ENCODE data around the gene SLCO4A1.

The SLCO4A1 gene

GRCh38 chr20:62702895-62703852 is 60.9 kb downstream of the SLCO4A1 start:
- peak; percentile 16 for DNase-seq

DNA sequence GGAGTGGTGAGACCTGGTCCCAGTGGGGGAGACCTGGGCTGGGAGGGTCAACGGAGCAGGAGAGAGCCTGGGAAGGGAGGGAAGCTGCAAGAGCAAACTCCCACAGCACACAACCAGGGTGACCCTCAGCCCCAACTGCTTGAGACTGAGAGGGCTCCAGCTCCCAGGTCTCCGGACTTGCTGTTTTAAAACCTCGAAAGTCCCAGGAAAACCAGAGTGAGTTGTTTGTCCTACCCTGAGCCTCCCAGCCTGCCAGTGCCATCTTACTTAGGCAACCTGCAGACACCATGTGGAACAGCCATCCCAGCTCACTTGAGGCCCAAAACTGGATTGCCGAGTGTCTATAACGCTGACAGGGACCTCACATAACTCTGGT is 61.5 kb downstream of the SLCO4A1 start:
- DNase-seq = no peak

DNA sequence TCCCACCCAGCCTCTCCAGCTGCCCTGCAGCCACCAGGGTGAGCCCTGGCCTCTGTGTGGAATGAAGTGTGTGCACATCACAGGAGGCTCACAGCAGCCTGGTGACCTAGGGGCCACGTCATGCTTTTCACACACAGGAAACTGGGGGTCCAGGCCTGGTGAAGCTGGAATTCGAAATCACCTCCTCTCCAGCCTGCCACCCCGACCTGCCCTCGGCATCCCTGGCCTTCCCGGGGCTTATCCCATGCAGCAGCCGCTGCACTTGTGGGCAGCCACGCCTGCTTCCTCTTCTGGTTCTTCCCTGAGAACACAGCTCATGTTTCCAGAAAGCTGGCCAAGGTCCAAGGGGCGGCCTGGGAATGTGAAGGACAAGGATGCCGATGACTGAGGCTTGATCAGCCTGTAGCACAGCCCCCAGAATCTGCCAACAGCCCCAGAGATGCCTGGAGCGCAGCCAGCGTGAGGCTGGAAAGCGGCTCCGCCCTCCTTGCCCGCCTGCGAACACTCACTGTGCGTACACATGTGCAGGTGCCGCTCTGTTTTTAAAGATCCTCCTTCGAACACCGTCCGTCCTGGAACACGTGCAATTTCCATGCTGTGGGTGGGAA is 62.1 kb downstream of the SLCO4A1 start:
- no peak for DNase-seq

GRCh38 chr20:62705627-62706026 is 63.3 kb downstream of the SLCO4A1 start:
- peak; percentile 2 for DNase-seq

DNA sequence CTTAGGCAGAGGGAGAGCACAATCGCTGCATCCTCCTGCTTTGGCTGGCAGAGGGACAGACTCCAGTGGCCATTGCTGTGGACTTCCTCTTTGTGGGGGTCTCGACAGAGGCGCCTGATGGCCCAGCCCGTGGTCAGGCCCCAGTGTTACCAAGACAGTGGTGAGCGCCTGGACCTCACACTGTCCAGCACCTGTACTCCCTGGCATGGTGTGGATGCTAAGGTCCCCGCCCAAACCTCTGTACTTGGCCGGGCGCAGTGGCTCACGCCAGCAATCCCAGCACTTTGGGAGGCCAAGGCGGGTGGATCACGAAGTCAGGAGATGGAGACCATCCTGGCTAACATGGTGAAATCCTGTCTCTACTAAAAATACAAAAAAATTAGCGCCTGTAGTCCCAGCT is 64.0 kb downstream of the SLCO4A1 start:
- no peak for DNase-seq

DNA sequence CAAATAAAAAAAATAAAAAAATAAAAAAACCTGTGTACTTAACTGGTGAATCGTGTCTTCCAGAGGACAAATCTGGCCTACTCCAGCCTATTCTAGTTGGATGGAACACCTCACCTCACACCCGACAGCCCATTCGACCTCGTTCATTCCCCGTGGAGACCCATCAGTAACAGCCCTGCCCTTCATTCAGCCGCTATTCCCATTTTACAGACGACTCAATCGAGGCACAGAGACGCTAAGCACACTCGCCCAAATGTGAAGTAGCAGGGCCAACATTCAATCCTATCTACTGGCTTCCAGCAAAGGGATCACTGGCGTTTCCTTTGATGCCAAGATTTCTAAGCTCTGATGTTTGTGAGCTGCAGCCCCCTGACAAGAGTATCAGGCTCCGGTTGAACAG is 64.6 kb downstream of the SLCO4A1 start:
- DNase-seq = no peak

GRCh38 chr20:62707276-62707920 is 65.1 kb downstream of the SLCO4A1 start:
- DNase-seq = peak; percentile 33

DNA sequence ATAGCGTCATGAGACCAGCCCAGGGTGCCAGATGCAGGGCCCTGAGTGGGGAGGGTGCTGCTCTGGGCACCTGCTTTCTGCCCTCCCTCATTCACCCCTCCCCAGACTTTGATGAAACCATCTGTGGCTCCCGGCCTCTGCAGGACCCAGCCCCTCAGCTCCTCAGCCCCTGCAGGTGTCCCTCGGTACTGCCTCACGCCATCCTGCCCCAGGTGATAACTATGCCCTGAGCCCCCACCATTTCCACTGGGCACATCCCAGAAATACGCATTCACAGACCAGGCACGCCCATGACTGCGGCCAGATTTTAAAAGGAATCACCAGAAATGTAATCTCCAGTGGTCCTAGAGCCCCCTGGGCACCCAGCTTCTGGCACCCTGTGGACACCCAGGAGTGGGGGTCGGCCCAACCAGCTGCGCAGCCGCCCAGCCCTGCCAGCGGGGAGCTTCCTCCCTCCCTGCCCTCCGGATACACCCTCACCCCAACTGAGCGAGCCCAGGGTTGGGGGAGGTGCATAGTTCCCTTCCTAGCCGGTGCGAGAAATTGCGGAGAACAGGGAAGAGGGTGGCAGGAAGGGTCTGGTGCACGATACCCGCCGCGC is 65.7 kb downstream of the SLCO4A1 start:
- peak; percentile 65 for DNase-seq

GRCh38 chr20:62708591-62709536 is 66.6 kb downstream of the SLCO4A1 start, which contains the start of gene NTSR1:
TSS of gene NTSR1 (plus strand) at chr20:62708836. CDS start at chr20:62709208, 372 bp downstream.
- peak; percentile 77 for DNase-seq

- no peak for DNase-seq
Measured at GRCh38 chr20:62709537-62709905, 67.2 kb downstream of the SLCO4A1 start.

GRCh38 chr20:62710221-62710885 is 68.0 kb downstream of the SLCO4A1 start:
- no peak for DNase-seq

DNA sequence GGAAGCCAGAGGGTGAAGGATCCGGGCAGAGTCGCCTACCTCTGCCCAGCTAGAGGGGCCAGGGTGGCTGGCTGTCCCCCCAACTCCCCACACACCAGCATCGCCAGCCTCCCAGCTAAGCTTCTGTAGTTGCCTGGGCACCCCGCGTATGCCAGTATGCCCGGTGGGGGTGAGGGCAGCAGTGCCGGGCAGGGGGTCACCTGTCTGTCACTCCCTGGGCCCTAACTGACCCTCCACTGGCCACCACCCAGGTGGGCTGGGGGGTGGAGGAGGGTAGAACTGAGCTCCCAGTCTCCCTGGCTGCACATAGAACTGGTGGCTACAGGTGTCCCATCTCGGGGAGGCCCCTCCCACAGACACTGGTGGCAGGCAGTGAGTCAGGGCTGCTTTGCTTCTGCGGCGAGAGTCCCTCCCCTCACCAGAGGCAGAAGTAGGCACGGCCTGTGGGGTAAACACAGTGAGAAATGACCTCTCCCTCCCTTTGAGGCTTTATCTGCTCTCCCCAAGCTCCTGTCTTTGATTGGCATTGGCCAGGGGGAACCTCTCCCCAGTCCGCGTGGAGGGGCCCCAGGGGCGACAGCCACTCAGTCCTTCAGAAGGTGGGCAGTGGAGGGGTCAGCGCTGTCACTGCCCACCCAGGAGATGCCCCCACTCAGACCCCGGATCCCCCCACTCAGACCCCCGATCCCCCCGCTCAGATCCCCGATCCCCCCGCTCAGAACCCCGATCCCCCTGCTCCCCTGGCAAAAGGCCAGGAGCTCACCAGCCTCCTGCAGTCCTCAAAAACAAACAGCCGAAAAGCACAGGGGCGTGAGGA is 68.8 kb downstream of the SLCO4A1 start:
- no peak for DNase-seq

DNA sequence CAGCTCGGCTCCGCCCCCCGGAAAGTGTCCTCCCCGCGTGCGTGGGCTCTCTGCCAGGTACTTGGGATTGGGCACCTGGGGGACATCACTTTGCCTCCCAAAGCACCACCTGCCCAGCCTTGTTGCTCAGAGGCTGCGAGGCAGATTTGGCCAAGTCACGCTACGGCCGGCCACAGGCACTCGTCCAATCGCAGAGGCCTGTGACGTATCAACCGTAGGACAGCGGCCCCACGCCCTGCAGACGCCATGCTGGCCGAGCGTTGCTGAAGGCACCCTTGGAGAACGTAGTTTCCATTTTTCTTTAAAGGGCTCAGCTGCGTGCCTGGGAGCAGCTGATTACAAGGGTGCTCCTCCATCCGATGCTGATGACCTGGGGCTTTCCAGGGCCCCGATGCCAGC is 69.4 kb downstream of the SLCO4A1 start:
- no peak for DNase-seq

GRCh38 chr20:62712606-62713005 is 70.3 kb downstream of the SLCO4A1 start:
- no peak for DNase-seq

DNA sequence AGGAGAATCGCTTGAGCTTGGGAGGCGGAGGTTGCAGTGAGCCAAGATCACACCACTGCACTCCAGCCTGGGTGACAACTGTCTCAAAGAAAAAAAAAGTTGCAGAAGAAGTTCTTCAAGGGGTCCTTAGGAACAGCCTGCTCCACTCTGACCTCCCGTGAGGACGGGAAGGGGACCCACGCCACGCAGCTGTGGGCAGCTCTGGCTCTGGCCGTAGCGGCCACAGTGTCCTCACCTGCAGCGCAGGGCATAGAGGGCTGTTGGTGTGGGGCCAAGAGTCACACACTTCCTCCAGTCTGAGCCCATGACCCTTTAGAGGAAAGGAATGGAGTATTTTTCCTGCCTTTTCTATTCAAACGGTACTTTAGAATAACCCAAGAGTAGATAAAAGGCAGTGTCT is 71.7 kb downstream of the SLCO4A1 start:
- DNase-seq = no peak

- DNase-seq = no peak
Measured at GRCh38 chr20:62714799-62715198, 72.5 kb downstream of the SLCO4A1 start.

- no peak for DNase-seq
Measured at GRCh38 chr20:62715201-62715600, 72.9 kb downstream of the SLCO4A1 start.

- no peak for DNase-seq
Measured at GRCh38 chr20:62716198-62716940, 74.1 kb downstream of the SLCO4A1 start.

- no peak for DNase-seq
Measured at GRCh38 chr20:62716941-62717310, 74.6 kb downstream of the SLCO4A1 start.

- DNase-seq = no peak
Measured at GRCh38 chr20:62717933-62718332, 75.6 kb downstream of the SLCO4A1 start.
